Measurements from ENCODE around the gene FRS2.

DNA sequence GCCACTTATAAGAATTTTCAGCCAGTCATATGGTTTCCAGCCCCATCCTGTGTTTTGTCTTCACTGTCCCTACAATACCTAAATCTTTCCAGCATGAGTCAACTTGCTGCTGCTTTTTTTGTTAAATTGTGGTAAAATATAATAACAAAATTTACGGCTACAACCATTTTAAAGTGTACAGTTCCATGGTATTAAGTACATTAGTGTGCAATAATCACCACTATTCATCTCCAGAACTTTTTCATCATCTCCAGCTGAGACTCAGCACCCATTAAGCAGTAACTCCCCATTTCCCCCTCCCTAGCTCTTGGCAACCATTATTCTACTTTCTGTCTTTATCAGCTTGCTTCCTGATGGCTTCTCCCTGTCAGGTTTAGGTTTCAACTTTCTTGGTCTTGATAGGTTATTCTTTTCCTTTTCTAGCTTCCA lies 39.1 kb downstream of the FRS2 start:
- TF ChIP-seq, protein P1, sequence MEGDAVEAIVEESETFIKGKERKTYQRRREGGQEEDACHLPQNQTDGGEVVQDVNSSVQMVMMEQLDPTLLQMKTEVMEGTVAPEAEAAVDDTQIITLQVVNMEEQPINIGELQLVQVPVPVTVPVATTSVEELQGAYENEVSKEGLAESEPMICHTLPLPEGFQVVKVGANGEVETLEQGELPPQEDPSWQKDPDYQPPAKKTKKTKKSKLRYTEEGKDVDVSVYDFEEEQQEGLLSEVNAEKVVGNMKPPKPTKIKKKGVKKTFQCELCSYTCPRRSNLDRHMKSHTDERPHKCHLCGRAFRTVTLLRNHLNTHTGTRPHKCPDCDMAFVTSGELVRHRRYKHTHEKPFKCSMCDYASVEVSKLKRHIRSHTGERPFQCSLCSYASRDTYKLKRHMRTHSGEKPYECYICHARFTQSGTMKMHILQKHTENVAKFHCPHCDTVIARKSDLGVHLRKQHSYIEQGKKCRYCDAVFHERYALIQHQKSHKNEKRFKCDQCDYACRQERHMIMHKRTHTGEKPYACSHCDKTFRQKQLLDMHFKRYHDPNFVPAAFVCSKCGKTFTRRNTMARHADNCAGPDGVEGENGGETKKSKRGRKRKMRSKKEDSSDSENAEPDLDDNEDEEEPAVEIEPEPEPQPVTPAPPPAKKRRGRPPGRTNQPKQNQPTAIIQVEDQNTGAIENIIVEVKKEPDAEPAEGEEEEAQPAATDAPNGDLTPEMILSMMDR (IDR thresholded peaks at IDR 0.05): no peak
- no peak for TF ChIP-seq POLR2A (IDR thresholded peaks at IDR 0.05)
